ENCODE data around the gene UBXN6.

Gene UBXN6

GRCh38 chr19:4437103-4437502 is 20.5 kb downstream of the UBXN6 start:
- no peak for DNase-seq

- no peak for DNase-seq
Observed at GRCh38 chr19:4436231-4436630, 21.4 kb downstream of the UBXN6 start.

GRCh38 chr19:4434391-4434790 is 23.2 kb downstream of the UBXN6 start:
- DNase-seq, result no peak

GRCh38 chr19:4432918-4433506 is 24.6 kb downstream of the UBXN6 start:
- no peak for DNase-seq

DNA sequence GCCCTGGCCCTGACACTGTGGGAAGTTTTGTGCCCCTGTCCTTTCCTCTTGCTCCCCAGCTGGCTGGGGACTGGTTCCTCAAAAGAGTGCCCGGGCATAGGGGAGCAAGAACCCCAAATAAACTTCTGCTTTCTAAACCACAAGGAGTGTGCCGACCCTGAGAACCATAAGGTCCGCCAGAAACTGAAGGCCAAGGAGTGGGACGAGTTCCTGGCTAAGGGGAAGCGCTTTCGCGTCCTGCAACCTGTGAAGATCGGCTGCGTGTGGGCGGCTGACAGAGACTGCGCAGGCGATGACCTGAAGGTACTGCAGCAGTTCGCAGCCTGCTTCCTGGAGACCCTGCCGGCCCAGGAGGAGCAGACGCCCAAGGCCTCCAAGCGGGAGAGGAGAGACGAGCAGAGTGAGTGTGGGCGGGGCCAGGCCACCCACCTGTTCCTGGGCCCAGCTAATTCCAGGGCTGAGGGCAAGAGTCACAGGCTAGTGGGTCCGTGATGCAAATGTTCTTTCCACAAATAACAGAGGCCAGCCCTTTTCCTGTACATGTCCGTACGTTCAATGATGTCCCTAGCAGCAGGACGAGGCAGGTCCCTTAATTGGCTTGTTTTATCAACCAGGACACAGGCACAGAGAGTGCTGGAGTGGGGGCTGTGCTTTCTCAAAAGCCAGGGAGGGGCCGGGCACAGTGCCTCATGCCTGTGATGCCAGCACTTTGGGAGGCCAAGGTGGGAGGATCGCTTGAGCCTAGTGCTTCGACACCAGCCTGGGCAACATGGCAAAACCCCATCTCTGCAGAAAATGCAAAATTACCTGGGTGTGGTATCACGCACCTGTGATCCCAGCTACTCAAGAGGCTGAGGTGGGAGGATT is 25.6 kb downstream of the UBXN6 start:
- DNase-seq, result no peak

DNA sequence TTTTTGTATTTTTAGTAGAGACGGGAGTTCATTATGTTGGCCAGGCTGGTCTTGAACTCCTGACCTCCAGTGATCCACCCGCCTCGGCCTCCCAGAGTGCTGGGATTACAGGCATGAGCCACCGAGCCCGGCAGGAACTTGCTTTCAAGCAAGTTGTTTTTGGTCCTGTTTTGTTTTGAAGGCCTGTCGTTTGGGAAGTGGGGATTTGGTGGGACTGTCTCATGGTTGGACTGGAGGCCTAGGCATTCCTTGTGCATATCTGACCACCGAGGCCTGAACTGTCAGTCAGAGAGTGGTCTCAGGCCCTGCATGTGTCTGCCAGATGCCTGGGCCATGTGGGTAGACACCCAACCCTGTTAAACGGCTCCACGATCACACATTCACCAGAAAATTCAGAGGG is 26.3 kb downstream of the UBXN6 start:
- DNase-seq, result no peak

- no peak for DNase-seq
Observed at GRCh38 chr19:4430760-4431159, 26.8 kb downstream of the UBXN6 start.

- DNase-seq, result no peak
Observed at GRCh38 chr19:4429771-4430171, 27.8 kb downstream of the UBXN6 start.

GRCh38 chr19:4429256-4429655 is 28.3 kb downstream of the UBXN6 start:
- no peak for DNase-seq

- no peak for DNase-seq
Observed at GRCh38 chr19:4428326-4428975, 29.1 kb downstream of the UBXN6 start.

GRCh38 chr19:4425537-4425936 is 32.1 kb downstream of the UBXN6 start:
- DNase-seq, result no peak

DNA sequence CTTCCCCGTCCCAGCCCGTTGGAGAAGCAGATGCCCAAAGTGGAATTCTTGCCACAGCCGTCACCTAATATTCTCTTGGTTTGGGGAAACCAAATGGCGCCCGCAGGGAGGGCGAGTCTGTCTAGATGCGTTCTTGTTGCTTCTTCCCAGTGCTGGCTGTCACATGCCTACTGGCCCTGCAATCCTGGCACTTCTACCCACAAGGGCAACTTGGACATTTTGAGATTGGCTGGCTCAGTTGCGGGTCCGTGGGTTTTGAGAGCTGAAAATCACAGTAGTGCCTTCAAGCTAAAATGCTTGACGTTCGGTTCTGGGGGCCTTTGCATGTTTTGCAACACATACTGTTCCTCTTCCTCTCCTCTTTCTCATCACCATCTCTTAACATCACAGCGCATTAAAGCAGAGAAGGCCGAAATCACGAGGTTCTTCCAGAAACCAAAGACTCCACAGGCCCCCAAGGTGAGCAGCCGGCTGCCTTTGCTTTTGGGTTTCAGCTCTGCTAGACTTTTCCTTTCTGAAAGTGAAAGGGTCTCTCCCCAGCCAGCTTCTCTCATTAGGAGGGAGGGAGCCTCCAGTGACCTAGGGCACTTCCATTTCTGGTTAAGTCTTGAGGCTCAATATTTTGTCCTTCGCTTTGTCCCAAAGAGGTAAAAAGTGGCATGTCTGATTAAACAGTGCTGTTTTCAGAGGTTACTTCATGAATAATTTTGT is 34.0 kb downstream of the UBXN6 start:
- no peak for DNase-seq

DNA sequence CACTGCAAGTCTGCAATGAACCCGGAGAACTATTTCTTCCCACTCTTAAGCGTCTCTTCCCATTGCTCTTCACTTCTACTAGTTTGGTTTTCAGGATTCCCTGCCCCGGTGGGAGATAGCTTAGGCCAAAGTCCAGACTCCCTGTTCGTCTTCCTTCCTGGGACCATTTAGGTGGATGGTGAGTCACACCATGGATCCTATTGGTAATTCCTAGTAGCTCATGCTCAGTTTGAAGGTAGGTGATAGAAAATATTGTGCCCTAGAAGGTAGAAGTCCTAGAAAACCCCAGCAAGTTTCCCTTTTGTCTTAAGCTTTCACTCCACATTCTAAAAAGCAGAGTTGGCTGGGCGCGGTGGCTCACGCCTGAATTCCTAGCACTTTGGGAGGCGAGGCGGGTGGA is 41.3 kb downstream of the UBXN6 start:
- no peak for DNase-seq

- DNase-seq, result no peak
Observed at GRCh38 chr19:4415352-4415751, 42.2 kb downstream of the UBXN6 start.

- DNase-seq, result no peak
Observed at GRCh38 chr19:4414800-4415321, 42.7 kb downstream of the UBXN6 start.

GRCh38 chr19:4414144-4414799 is 43.3 kb downstream of the UBXN6 start:
- no peak for DNase-seq

DNA sequence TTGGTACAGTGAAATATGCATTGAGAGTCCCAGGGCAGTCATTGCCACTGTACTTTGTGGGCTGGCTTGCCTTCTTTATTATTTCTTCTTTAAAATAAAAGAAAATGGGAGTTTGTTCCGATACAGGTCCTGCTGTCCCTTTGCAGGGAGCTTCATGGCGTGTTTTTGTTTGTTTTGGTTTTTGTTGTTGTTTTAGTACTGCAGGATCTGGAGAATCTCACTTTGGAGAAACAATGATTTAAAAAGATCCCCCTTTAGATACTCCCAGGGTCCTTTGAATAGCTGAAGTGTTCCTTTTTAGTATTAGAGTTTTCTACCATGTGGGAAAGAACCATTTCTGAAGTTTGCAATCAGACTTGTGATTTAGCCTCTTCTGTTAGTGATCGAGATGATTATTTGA is 44.0 kb downstream of the UBXN6 start:
- no peak for DNase-seq

DNA sequence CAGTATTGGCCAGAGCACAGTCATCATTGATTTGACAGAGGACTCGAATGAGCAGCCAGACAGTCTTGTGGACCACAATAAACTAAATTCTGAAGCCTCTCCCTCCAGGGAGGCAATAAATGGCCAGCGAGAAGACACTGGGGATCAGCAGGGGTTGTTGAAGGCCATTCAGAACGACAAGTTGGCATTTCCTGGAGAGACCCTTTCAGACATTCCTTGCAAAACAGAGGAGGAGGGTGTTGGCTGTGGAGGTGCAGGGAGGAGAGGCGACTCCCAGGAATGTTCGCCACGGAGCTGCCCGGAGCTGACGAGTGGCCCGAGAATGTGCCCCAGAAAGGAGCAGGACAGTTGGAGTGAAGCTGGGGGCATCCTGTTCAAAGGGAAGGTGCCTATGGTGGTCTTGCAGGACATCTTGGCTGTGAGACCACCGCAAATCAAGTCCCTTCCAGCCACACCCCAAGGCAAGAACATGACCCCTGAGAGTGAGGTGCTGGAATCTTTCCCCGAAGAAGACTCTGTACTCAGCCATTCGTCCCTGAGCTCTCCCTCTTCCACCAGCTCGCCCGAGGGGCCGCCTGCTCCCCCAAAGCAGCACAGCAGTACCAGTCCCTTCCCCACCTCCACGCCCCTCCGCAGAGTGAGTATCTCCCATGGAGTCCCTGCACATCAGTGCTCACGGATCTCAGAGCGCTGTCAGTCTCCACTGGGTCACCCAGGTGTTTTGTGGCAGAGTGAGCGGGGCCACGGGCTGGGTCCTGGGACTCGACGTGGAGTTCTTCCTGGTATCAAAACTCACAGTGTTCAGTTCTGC is 48.3 kb downstream of the UBXN6 start:
- no peak for DNase-seq

- DNase-seq, result no peak
Observed at GRCh38 chr19:4406626-4407025, 51.0 kb downstream of the UBXN6 start.

DNA sequence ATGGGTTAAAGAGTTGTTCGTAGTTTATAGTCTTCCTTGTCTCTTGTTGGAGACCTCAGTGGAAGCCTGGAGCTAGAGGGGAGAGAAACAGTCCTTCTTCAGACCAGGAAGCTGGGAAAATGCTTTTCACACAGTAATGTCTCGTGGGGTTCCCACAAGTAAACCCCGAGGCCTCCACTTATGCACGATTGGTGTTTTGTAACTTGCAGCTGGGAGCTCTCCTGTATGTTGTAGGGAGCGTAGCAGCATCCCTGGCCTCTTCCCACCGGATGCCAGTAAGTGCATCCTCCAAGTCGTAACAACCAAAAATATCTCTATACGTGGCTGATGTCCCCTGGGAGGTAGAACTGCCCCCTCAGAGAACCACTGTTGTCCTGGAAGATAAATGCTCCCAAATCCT is 51.6 kb downstream of the UBXN6 start:
- no peak for DNase-seq

DNA sequence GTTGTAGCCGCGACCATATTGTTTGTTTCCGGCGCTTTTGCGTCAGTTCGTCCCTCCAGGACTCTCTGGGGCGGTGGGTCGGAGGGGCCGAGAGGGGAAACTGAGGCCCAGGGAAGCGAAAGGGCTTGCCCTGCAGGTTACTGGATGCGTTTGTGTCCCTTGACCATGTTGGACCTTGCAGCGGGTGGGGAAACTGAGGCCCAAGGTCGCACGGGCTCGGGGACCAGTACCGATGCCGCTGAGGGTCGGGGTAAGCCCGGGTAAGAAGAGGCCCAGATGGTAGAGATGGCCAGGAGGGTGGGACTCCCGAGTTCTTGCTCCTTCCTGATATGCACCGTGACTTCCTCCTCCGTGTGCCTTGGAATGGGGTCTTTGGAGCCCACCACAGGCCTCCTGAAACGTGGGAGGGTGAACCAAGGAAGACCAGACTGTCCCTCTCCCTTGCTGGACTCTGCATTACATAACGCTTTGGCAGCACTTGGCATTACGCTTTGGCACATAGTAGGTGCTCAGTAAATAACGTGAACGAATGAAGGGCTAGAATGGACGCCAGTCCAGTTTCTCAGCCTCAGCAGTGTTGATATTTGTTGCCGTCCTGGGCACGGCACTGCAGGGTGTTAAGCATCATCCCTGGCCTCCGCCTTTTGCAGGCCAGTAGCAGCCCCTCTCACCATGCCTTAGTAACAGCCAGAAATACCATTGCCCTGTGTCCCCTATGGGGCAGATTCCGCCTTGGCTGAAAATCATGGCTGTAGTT is 54.4 kb downstream of the UBXN6 start:
- no peak for DNase-seq
